SK-N-SH treated with all-trans-retinoic acid at 6 μM for 48 hours (cell line): ENCODE results near the gene MGMT.

Experiments
- ATAC-seq: fragments of 200-7000 bp; cut with Tn5 transposase; 3 replicates; pipeline ENCODE4 v1.9.1; 2020; ENCODE audit warnings: mild to moderate bottlenecking, moderate library complexity
- ARNTL ChIP-seq: fragments of 450-650 bp; formaldehyde crosslinking; IDR thresholded peaks from 2 replicates; pipeline ENCODE4 v1.5.0; 2020; ENCODE audit warnings: low read depth, mild to moderate bottlenecking, moderate library complexity, borderline replicate concordance
- CREB5 ChIP-seq: fragments of 250-450 bp; sonication (Bioruptor Pico); IDR thresholded peaks from 2 replicates; pipeline ENCODE4 v1.5.1; 2020; ENCODE audit warnings: low read depth, mild to moderate bottlenecking, moderate library complexity
- CSDC2 ChIP-seq: fragments of 250-450 bp; sonication (Bioruptor Pico); IDR thresholded peaks from 2 replicates; pipeline ENCODE4 v1.5.0; 2020; ENCODE audit warnings: mild to moderate bottlenecking, moderate library complexity
- CSRNP3 ChIP-seq: fragments of 250-450 bp; sonication (Bioruptor Pico); IDR thresholded peaks from 2 replicates; pipeline ENCODE4 v1.5.1; 2021; ENCODE audit warnings: mild to moderate bottlenecking, moderate library complexity
- ESRRG ChIP-seq: fragments of 250-450 bp; sonication (Bioruptor Pico); IDR thresholded peaks from 2 replicates; pipeline ENCODE4 v1.6.1; 2021; ENCODE audit warnings: mild to moderate bottlenecking
- GLIS3 ChIP-seq: fragments of 250-450 bp; sonication (Bioruptor Pico); IDR thresholded peaks from 2 replicates; pipeline ENCODE4 v1.5.0; 2020; ENCODE audit warnings: mild to moderate bottlenecking, moderate library complexity
- ISL1 ChIP-seq: fragments of 250-450 bp; sonication (Bioruptor Pico); IDR thresholded peaks from 2 replicates; pipeline ENCODE4 v2.1.2; 2022; ENCODE audit warnings: mild to moderate bottlenecking, moderate library complexity
- OSR1 ChIP-seq: fragments of 250-450 bp; sonication (Bioruptor Pico); IDR thresholded peaks from 2 replicates; pipeline ENCODE4 v1.8.0; 2022; ENCODE audit warnings: moderate library complexity, mild to moderate bottlenecking, inconsistent platforms
- PATZ1 ChIP-seq: fragments of 250-450 bp; sonication (Bioruptor Pico); IDR thresholded peaks from 2 replicates; pipeline ENCODE4 v1.8.0; 2020; ENCODE audit warnings: mild to moderate bottlenecking, moderate library complexity, borderline replicate concordance
- POU6F1 ChIP-seq: fragments of 250-450 bp; sonication (Bioruptor Pico); IDR thresholded peaks from 2 replicates; pipeline ENCODE4 v1.8.0; 2021; ENCODE audit warnings: low read depth, mild to moderate bottlenecking, moderate library complexity, borderline replicate concordance
- PPARA ChIP-seq: fragments of 250-450 bp; sonication (Bioruptor Pico); IDR thresholded peaks from 2 replicates; pipeline ENCODE4 v1.5.0; 2020; ENCODE audit warnings: mild to moderate bottlenecking, borderline replicate concordance
- TCF4 ChIP-seq: fragments of 250-450 bp; sonication (Bioruptor Pico); IDR thresholded peaks from 2 replicates; pipeline ENCODE4 v1.8.0; 2021; ENCODE audit warnings: mild to moderate bottlenecking, moderate library complexity, borderline replicate concordance
- TSHZ2 ChIP-seq: fragments of 250-450 bp; sonication (Bioruptor Pico); IDR thresholded peaks from 2 replicates; pipeline ENCODE4 v1.5.0; 2020; ENCODE audit warnings: mild to moderate bottlenecking, moderate library complexity
- ZC3H10 ChIP-seq: fragments of 250-450 bp; sonication (Bioruptor Pico); IDR thresholded peaks from 2 replicates; pipeline ENCODE4 v1.5.1; 2021; ENCODE audit warnings: mild to moderate bottlenecking, moderate library complexity
- ZFP3 ChIP-seq: fragments of 250-450 bp; sonication (Bioruptor Pico); IDR thresholded peaks from 2 replicates; pipeline ENCODE4 v1.5.0; 2020; ENCODE audit warnings: mild to moderate bottlenecking, moderate library complexity
- ZNF70 ChIP-seq: fragments of 450-650 bp; formaldehyde crosslinking; IDR thresholded peaks from 2 replicates; pipeline ENCODE4 v1.5.0; 2020; ENCODE audit warnings: mild to moderate bottlenecking, moderate library complexity

MGMT gene

GRCh38 chr10:129706081-129706480, 239.0 kb downstream of the MGMT start:
- no peak for TF ChIP-seq ZFP3 (CRISPR knock-in tag)
- no peak for TF ChIP-seq ESRRG (CRISPR knock-in tag)
- no peak for TF ChIP-seq CREB5 (CRISPR knock-in tag)
- no peak for TF ChIP-seq PATZ1 (CRISPR knock-in tag)
- no peak for TF ChIP-seq ZNF70 (CRISPR knock-in tag)
- TF ChIP-seq OSR1 (CRISPR knock-in tag), result no peak
- no peak for ATAC-seq

- TF ChIP-seq ARNTL (no peak), PATZ1 (CRISPR knock-in tag) (no peak), GLIS3 (CRISPR knock-in tag) (no peak), ISL1 (CRISPR knock-in tag) (no peak)
- TF ChIP-seq, all 23 proteins: peak for 0
- no peak for ATAC-seq
Measured at GRCh38 chr10:129706523-129706922, 239.5 kb downstream of the MGMT start.

- ATAC-seq, result no peak
- TF ChIP-seq TSHZ2 (CRISPR knock-in tag) (no peak), OSR1 (CRISPR knock-in tag) (no peak), CSRNP3 (CRISPR knock-in tag) (no peak), ISL1 (CRISPR knock-in tag) (no peak), ZC3H10 (CRISPR knock-in tag) (no peak), TCF4 (CRISPR knock-in tag) (no peak), POU6F1 (CRISPR knock-in tag) (no peak), ZNF70 (CRISPR knock-in tag) (no peak), ESRRG (CRISPR knock-in tag) (no peak), CSDC2 (no peak), PPARA (CRISPR knock-in tag) (no peak), ZFP3 (CRISPR knock-in tag) (no peak)
Measured at GRCh38 chr10:129707406-129708388, 240.7 kb downstream of the MGMT start.
